H1 (cell line): ENCODE data around the gene TRIM39. TPM values are rescaled to one million over a fixed set of nuclear protein-coding genes. Genes with fewer than 3 reads are reported as not detected.

Experiments
- CBX5 ChIP-seq: fragments of 300-800, 300-1000 bp; sonication (generic); IDR thresholded peaks from 2 replicates; pipeline ENCODE4 v1.7.1; 2016; ENCODE audit warnings: antibody characterized with exemption, low read length, low read depth
- CBX8 ChIP-seq: fragments of 300-800, 300-1000 bp; sonication (generic); IDR thresholded peaks from 2 replicates; pipeline ENCODE4 v1.7.1; 2016; ENCODE audit warnings: low read depth, low read length, borderline replicate concordance
- POLR2A ChIP-seq, 2 experiments: IDR thresholded peaks; 1 replicate in 1 of 2; 2 replicates in 1 of 2; pipeline ENCODE4 v1.6.1; 2011; ENCODE audit warnings: low read depth in 2 of 2, low read length in 2 of 2, mild to moderate bottlenecking in 2 of 2; ENCODE audit errors: control extremely low read depth in 1 of 2
- SIRT6 ChIP-seq: IDR thresholded peaks from one replicate; pipeline ENCODE4 v1.7.1; 2012; ENCODE audit warnings: low read length, inconsistent platforms
- polyA plus RNA-seq, 7 experiments: library from polyadenylated mRNA; depleted of rRNA in 3 of 7; stranded (reverse) in 5 of 7; unstranded in 2 of 7; fragments of >200 nt in 5 of 7; fragments of 200-250 nt in 2 of 7; gene quantifications; 1 replicate in 5 of 7; 2 replicates in 1 of 7; 4 replicates in 1 of 7; pipeline versions ENCODE4 v1.2.1 to v1.2.3, GENCODE V29; 2011 to 2013; ENCODE audit warnings: missing spikeins in 2 of 7, mixed read lengths in 2 of 7
- total RNA-seq: library from RNA; stranded (reverse); fragmentation: NEBNext Ultra II Directional; extraction: Animal tissue kit (Norgen Biotek cat#: 25700); gene quantifications from 2 replicates; pipeline ENCODE4 v1.2.1, GENCODE V29; 2021

TRIM39 gene
- total and polyA plus RNA-seq, 2 of the 8 experiments (the other 6 are each of a cell fraction or from before 2014, with no cell fraction given), result 7.3 to 26.1 TPM

- TF ChIP-seq CBX5, result no peak
- no peak for TF ChIP-seq POLR2A (IDR thresholded peaks at IDR 0.05; ENCODE audit: control extremely low read depth in 1 of 2, low read depth in 2 of 2, low read length in 2 of 2)
- no peak for TF ChIP-seq SIRT6
- no peak for TF ChIP-seq CBX8
These were observed 25.8 kb downstream of the TRIM39 start (continued) for GRCh38 chr6:30352550-30352949.
